Caco-2 (cell line): ENCODE measurements around the gene RGN. TPM values are rescaled to one million over a fixed set of nuclear protein-coding genes. Genes with fewer than 3 reads are reported as not detected.

ENCODE experiments used
- BruUV-seq: library from RNA; stranded (reverse); fragments of 400-500 nt; replicated peaks from 2 replicates; lab custom pipeline; 2021; lab: Mats Ljungman, UMichigan
- CTCF ChIA-PET: fragments of 300-600 bp; sonication (Branson Sonifier 250); formaldehyde crosslinking; loops from one replicate; lab custom pipeline; 2022; ENCODE audit warnings: antibody characterized with exemption; lab: Charles Lee
- POLR2A ChIA-PET: fragments of 300-600 bp; sonication (Branson Sonifier 250); formaldehyde crosslinking; loops from one replicate; lab custom pipeline; 2022; ENCODE audit warnings: antibody characterized with exemption; lab: Charles Lee
- DNase-seq, 2 experiments: peaks; one replicate each; pipeline versions ENCODE4 v3.0.0 to v3.0.0-alpha.2; 2020 to 2022
- H3K27me3 ChIP-seq: replicated peaks from 2 replicates; pipeline ENCODE4 v1.6.0; 2011; ENCODE audit warnings: low read length; ENCODE audit not compliant: control insufficient read depth, insufficient read depth
- H3K36me3 ChIP-seq: 2 replicates; pipeline ENCODE4 v1.5.1; 2011; ENCODE audit warnings: low read length; ENCODE audit not compliant: control insufficient read depth, insufficient read depth
- H3K4me1 ChIP-seq: fragments of 250-450 bp; sonication (Bioruptor Pico); 2 replicates; pipeline ENCODE4 v1.5.1; 2020; ENCODE audit warnings: mild to moderate bottlenecking
- H3K4me3 ChIP-seq: 2 replicates; pipeline ENCODE4 v1.5.1; 2011; ENCODE audit warnings: low read depth, mild to moderate bottlenecking, control low read depth, low read length
- H3K9me3 ChIP-seq: fragments of 250-450 bp; sonication (Bioruptor Pico); 2 replicates; pipeline ENCODE4 v1.5.1; 2020; ENCODE audit warnings: mild to moderate bottlenecking, moderate library complexity
- H3K27ac Mint-ChIP-seq: one replicate; pipeline ENCODE4 v1.8.0; 2022; ENCODE audit warnings: mixed read lengths; ENCODE audit not compliant: unreplicated experiment
- H3K27me3 Mint-ChIP-seq: one replicate; pipeline ENCODE4 v1.8.0; 2022; ENCODE audit warnings: mixed read lengths; ENCODE audit not compliant: insufficient read depth, unreplicated experiment
- H3K36me3 Mint-ChIP-seq: one replicate; pipeline ENCODE4 v1.8.0; 2022; ENCODE audit warnings: mild to moderate bottlenecking, mixed read lengths; ENCODE audit not compliant: insufficient read depth, unreplicated experiment
- H3K4me1 Mint-ChIP-seq: one replicate; pipeline ENCODE4 v1.8.0; 2022; ENCODE audit warnings: low read depth, mixed read lengths; ENCODE audit not compliant: unreplicated experiment
- H3K4me3 Mint-ChIP-seq: one replicate; pipeline ENCODE4 v1.8.0; 2022; ENCODE audit warnings: mild to moderate bottlenecking, moderate library complexity, mixed read lengths; ENCODE audit not compliant: unreplicated experiment
- H3K9me3 Mint-ChIP-seq: one replicate; pipeline ENCODE4 v1.8.0; 2022; ENCODE audit warnings: mixed read lengths; ENCODE audit not compliant: unreplicated experiment
- intact Hi-C: fragments of 100-400 bp; cut with micrococcal nuclease; formaldehyde crosslinking; loops from one replicate; pipeline ENCODE4 v1.10.0; 2022; ENCODE audit not compliant: unreplicated experiment
- total RNA-seq: library from RNA; stranded (reverse); gene quantifications from 2 replicates; pipeline ENCODE4 v1.2.3, GENCODE V29; 2022
- TF ChIP-seq, protein P1 (sequence below), 2 experiments: fragments of 200-600 bp in 1 of 2; IDR thresholded peaks; 1 replicate in 1 of 2; 2 replicates in 1 of 2; pipeline versions ENCODE4 v1.5.1 to v1.8.0; 2011 to 2022; ENCODE audit warnings: antibody characterized with exemption in 1 of 2, control low read depth in 1 of 2, inconsistent platforms in 1 of 2, low read depth in 1 of 2, low read length in 1 of 2, mild to moderate bottlenecking in 1 of 2, moderate library complexity in 1 of 2; ENCODE audit not compliant: insufficient read depth in 1 of 2, severe bottlenecking in 1 of 2, unreplicated experiment in 1 of 2

The RGN gene
- total RNA-seq, 1 experiment from 2014 or later, result 36.2 TPM

DNA sequence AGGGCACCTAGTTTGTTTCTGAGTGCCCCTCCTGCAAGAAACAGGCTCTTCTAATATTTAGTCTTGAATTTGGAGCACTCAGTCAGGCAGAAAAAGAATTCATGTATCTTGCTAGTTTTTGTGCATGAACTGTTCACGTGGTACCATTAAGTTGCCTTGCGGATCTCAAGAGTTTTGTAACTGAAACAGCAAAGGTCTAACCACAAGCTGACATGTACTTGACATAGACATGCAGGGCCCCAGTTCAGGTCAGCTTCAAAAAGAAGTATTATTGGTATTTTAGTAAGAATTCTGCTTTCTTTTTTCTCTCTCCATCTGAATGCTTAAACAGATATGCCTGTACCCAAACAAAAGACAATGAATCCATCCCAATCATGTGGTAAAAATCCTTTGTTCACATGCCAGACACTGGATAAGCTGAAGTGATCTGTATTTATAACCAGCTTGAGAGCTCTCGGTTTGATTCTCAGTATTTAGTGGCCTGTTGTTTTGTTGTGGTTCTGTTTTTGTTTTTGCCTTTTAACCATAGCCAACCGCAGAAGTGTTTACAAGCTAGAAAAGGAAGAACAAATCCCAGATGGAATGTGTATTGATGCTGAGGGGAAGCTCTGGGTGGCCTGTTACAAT is 13.0 kb downstream of the RGN start:
- CTCF ChIA-PET, result no interaction called here
- TF ChIP-seq, protein P1, sequence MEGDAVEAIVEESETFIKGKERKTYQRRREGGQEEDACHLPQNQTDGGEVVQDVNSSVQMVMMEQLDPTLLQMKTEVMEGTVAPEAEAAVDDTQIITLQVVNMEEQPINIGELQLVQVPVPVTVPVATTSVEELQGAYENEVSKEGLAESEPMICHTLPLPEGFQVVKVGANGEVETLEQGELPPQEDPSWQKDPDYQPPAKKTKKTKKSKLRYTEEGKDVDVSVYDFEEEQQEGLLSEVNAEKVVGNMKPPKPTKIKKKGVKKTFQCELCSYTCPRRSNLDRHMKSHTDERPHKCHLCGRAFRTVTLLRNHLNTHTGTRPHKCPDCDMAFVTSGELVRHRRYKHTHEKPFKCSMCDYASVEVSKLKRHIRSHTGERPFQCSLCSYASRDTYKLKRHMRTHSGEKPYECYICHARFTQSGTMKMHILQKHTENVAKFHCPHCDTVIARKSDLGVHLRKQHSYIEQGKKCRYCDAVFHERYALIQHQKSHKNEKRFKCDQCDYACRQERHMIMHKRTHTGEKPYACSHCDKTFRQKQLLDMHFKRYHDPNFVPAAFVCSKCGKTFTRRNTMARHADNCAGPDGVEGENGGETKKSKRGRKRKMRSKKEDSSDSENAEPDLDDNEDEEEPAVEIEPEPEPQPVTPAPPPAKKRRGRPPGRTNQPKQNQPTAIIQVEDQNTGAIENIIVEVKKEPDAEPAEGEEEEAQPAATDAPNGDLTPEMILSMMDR (IDR thresholded peaks at IDR 0.05; ENCODE audit: insufficient read depth in 1 of 2, low read depth in 1 of 2, low read length in 1 of 2, severe bottlenecking in 1 of 2, unreplicated experiment in 1 of 2), result no peak
- intact Hi-C loops, result loop anchor here (5.0 kb wide), 2 partner anchors 59 to 114 kb away; no protein-coding TSS in a partner anchor
- Histone ChIP-seq H3K27me3 (no peaks in the 10 kb centered on the region), H3K4me3 (no peak overlapping the region), H3K36me3 (no peaks in the 10 kb centered on the region), H3K4me1 (peaks cover 10% of the 10 kb centered on the region), H3K9me3 (no peaks in the 10 kb centered on the region)
- no peaks in the 10 kb centered on the region for H3K27me3 Mint-ChIP-seq
- no peaks in the 10 kb centered on the region for H3K4me1 Mint-ChIP-seq
- POLR2A ChIA-PET, result no interaction called here
- no peaks in the 10 kb centered on the region for H3K36me3 Mint-ChIP-seq
- DNase-seq, result no peak
- no peaks in the 10 kb centered on the region for H3K9me3 Mint-ChIP-seq
- BruUV-seq, result no TSS peak
- H3K4me3 Mint-ChIP-seq, result no peak overlapping the region
- no peak overlapping the region for H3K27ac Mint-ChIP-seq

- H3K36me3 ChIP-seq, result no peaks in the 10 kb centered on the region
- peak in 1 of 2 experiments; percentile 14 for DNase-seq
- Mint-ChIP-seq H3K9me3 (no peaks in the 10 kb centered on the region), H3K4me3 (no peak overlapping the region), H3K27ac (no peak overlapping the region), H3K4me1 (no peaks in the 10 kb centered on the region), H3K27me3 (no peaks in the 10 kb centered on the region), H3K36me3 (peaks cover 6% of the 10 kb centered on the region)
- H3K4me3 ChIP-seq, result no peak overlapping the region
- intact Hi-C loops, result loop anchor here (1.0 to 5.0 kb wide), 4 partner anchors 45 to 190 kb away; no protein-coding TSS in a partner anchor
- ChIA-PET POLR2A (no interaction called here), CTCF (interaction anchor here (0.9 to 2.4 kb wide), 8 partner anchors 13 to 282 kb away, joined by 3 to 12 read pairs (median 4); partner anchors contain the start of gene RBM10)
- no peaks in the 10 kb centered on the region for H3K27me3 ChIP-seq
- H3K9me3 ChIP-seq, result no peaks in the 10 kb centered on the region
- TF ChIP-seq, protein P1 (IDR thresholded peaks at IDR 0.05; ENCODE audit: insufficient read depth in 1 of 2, low read depth in 1 of 2, low read length in 1 of 2, severe bottlenecking in 1 of 2, unreplicated experiment in 1 of 2), result peak in 1 of 2 experiments; percentile 49
- BruUV-seq, result no TSS peak
- H3K4me1 ChIP-seq, result peaks cover 10% of the 10 kb centered on the region
Measured at GRCh38 chrX:47093248-47093647, 15.0 kb downstream of the RGN start.

- H3K36me3 Mint-ChIP-seq, result peaks cover 8% of the 10 kb centered on the region
- ChIA-PET CTCF (interaction anchor here (0.9 to 2.4 kb wide), 6 partner anchors 13 to 190 kb away, joined by 3 to 12 read pairs (median 4); no protein-coding TSS in a partner anchor), POLR2A (no interaction called here)
- intact Hi-C loops, result loop anchor here (1.0 to 5.0 kb wide), 4 partner anchors 46 to 191 kb away; no protein-coding TSS in a partner anchor
- Histone ChIP-seq H3K4me1 (peaks cover 10% of the 10 kb centered on the region), H3K9me3 (no peaks in the 10 kb centered on the region), H3K36me3 (no peaks in the 10 kb centered on the region), H3K27me3 (no peaks in the 10 kb centered on the region), H3K4me3 (no peak overlapping the region)
- H3K9me3 Mint-ChIP-seq, result no peaks in the 10 kb centered on the region
- H3K27me3 Mint-ChIP-seq, result no peaks in the 10 kb centered on the region
- BruUV-seq, result no TSS peak
- TF ChIP-seq, protein P1 (IDR thresholded peaks at IDR 0.05; ENCODE audit: insufficient read depth in 1 of 2, low read depth in 1 of 2, low read length in 1 of 2, severe bottlenecking in 1 of 2, unreplicated experiment in 1 of 2), result no peak
- no peaks in the 10 kb centered on the region for H3K4me1 Mint-ChIP-seq
- DNase-seq, result no peak
- no peak overlapping the region for H3K4me3 Mint-ChIP-seq
- no peak overlapping the region for H3K27ac Mint-ChIP-seq
Measured at GRCh38 chrX:47093860-47094259, 15.6 kb downstream of the RGN start.
